ENCODE results near the gene FAS.
A peak's percentile ranks its signal among the peaks of the same experiment; 100 is the strongest.

The FAS gene

GRCh38 chr10:89037096-89037495 is 46.5 kb downstream of the FAS start:
- DNase-seq: peak; percentile 60 to 82

GRCh38 chr10:89042562-89042961 is 52.0 kb downstream of the FAS start:
- DNase-seq: no peak

GRCh38 chr10:89043052-89043451 is 52.5 kb downstream of the FAS start:
- DNase-seq: no peak

GRCh38 chr10:89047397-89047796 is 56.8 kb downstream of the FAS start:
- no peak for DNase-seq

GRCh38 chr10:89051593-89051992 is 61.0 kb downstream of the FAS start:
- DNase-seq: no peak

GRCh38 chr10:89053555-89053954 is 63.0 kb downstream of the FAS start:
- no peak for DNase-seq

GRCh38 chr10:89055159-89055558 is 64.6 kb downstream of the FAS start:
- no peak for DNase-seq

GRCh38 chr10:89062861-89063260 is 72.3 kb downstream of the FAS start:
- DNase-seq: no peak

GRCh38 chr10:89063465-89063864 is 72.9 kb downstream of the FAS start:
- DNase-seq: no peak

GRCh38 chr10:89064748-89065147 is 74.2 kb downstream of the FAS start:
- DNase-seq: no peak
